GM12878 (cell line): ENCODE measurements around the gene CFAP52. TPM values are rescaled to one million over a fixed set of nuclear protein-coding genes. Genes with fewer than 3 reads are reported as not detected.

ENCODE experiments used
- ATAC-seq: fragments of 200-7000 bp; cut with Tn5 transposase; 3 replicates; pipeline ENCODE4 v1.9.1; 2020; ENCODE audit warnings: mild to moderate bottlenecking, moderate library complexity
- BruUV-seq: library from RNA; stranded (reverse); fragments of 400-500 nt; replicated peaks from 2 replicates; lab custom pipeline; 2021; lab: Mats Ljungman, UMichigan
- CTCF ChIA-PET: fragments of 300-600 bp; sonication (Branson Sonifier 250); formaldehyde crosslinking; extraction: SDS; loops from one replicate; lab custom pipeline; 2021; ENCODE audit warnings: inconsistent platforms; lab: Yijun Ruan, JAX
- POLR2A ChIA-PET: fragments of 350-600 bp; formaldehyde crosslinking; extraction: SDS; loops from one replicate; lab custom pipeline; 2021; ENCODE audit warnings: inconsistent platforms; lab: Charles Lee
- RAD21 ChIA-PET: fragments of 300-600 bp; sonication (Branson Sonifier 250); formaldehyde crosslinking; loops from one replicate; lab custom pipeline; 2023; ENCODE audit warnings: antibody characterized with exemption; ENCODE audit not compliant: unreplicated experiment; lab: Charles Lee
- SMC1A ChIA-PET: fragments of 300-600 bp; sonication (Branson Sonifier 250); formaldehyde crosslinking; loops from one replicate; lab custom pipeline; 2023; ENCODE audit not compliant: unreplicated experiment, uncharacterized antibody; lab: Charles Lee
- DNase-seq: peaks from one replicate; pipeline ENCODE4 v3.0.0-alpha.2; 2011; ENCODE audit warnings: low read depth, low spot score
- FAIRE-seq: peaks from 3 replicates; lab custom pipeline; 2011; peaks lifted over from hg19 to GRCh38; lab: Jason Lieb, UNC
- H2AFZ ChIP-seq: 2 replicates; pipeline ENCODE4 v1.6.0; 2011; ENCODE audit warnings: low read depth, low read length, control low read depth; ENCODE audit not compliant: control insufficient read depth
- H3K27ac ChIP-seq: 2 replicates; pipeline ENCODE4 v1.5.1; 2011; ENCODE audit warnings: control low read depth; ENCODE audit not compliant: control insufficient read depth, insufficient read depth
- H3K27me3 ChIP-seq, 2 experiments: replicated peaks in 1 of 2; 2 replicates each; pipeline versions ENCODE4 v1.6.0 to v1.6.1; 2011; ENCODE audit warnings: low read length in 1 of 2; ENCODE audit not compliant: control insufficient read depth in 2 of 2, insufficient read depth in 2 of 2
- H3K36me3 ChIP-seq, 2 experiments: 2 replicates each; pipeline ENCODE4 v1.5.1; 2011; ENCODE audit warnings: low read length in 1 of 2; ENCODE audit not compliant: control insufficient read depth in 2 of 2, insufficient read depth in 2 of 2
- H3K4me1 ChIP-seq: 2 replicates; pipeline ENCODE4 v1.6.1; 2011; ENCODE audit warnings: mild to moderate bottlenecking, low read length, moderate library complexity, mixed read lengths; ENCODE audit not compliant: control insufficient read depth, insufficient read depth
- H3K4me2 ChIP-seq: 2 replicates; pipeline ENCODE4 v1.6.0; 2011; ENCODE audit warnings: control low read depth; ENCODE audit not compliant: control insufficient read depth, insufficient read depth
- H3K4me3 ChIP-seq: fragments of 200-600 bp; sonication (generic); 2 replicates; pipeline ENCODE4 v1.5.1; 2016
- H3K79me2 ChIP-seq: 2 replicates; pipeline ENCODE4 v1.6.0; 2011; ENCODE audit warnings: low read length; ENCODE audit not compliant: control insufficient read depth, insufficient read depth
- H3K9ac ChIP-seq: 2 replicates; pipeline ENCODE4 v1.8.0; 2011; ENCODE audit warnings: low read length, control low read depth, mixed read lengths; ENCODE audit not compliant: control insufficient read depth, insufficient read depth
- H3K9me3 ChIP-seq: replicated peaks from 3 replicates; pipeline ENCODE4 v1.5.1; 2011; ENCODE audit warnings: mild to moderate bottlenecking, low read length; ENCODE audit not compliant: control insufficient read depth, insufficient read depth
- H4K20me1 ChIP-seq: 2 replicates; pipeline ENCODE4 v1.6.0; 2011; ENCODE audit not compliant: control insufficient read depth, insufficient read depth
- CTCF ChIP-seq, 3 experiments: IDR thresholded peaks in 2 of 3; conservative IDR thresholded peaks in 1 of 3; 2 replicates each; pipeline ENCODE4 v1.5.1; 2011; ENCODE audit warnings: low read depth in 3 of 3, low read length in 3 of 3, mild to moderate bottlenecking in 3 of 3, control low read depth in 2 of 3, moderate library complexity in 2 of 3, inconsistent platforms in 1 of 3, mixed read lengths in 1 of 3; ENCODE audit not compliant: control insufficient read depth in 2 of 3, insufficient read depth in 1 of 3; ENCODE audit errors: extremely low read depth in 1 of 3
- HDGF ChIP-seq: fragments of 450-650 bp; IDR thresholded peaks from 2 replicates; pipeline ENCODE4 v1.6.1; 2016; ENCODE audit warnings: antibody characterized with exemption
- STAT3 ChIP-seq: IDR thresholded peaks from 2 replicates; pipeline ENCODE4 v1.6.1; 2011; ENCODE audit warnings: low read depth, low read length, improper control_type of control experiment
- SUPT20H ChIP-seq: IDR thresholded peaks from 2 replicates; pipeline ENCODE4 v1.6.1; 2011; ENCODE audit warnings: low read depth, mild to moderate bottlenecking, low read length, moderate library complexity, borderline replicate concordance; ENCODE audit not compliant: control insufficient read depth
- ZBED1 ChIP-seq: IDR thresholded peaks from 2 replicates; pipeline ENCODE4 v1.6.1; 2016; ENCODE audit warnings: borderline replicate concordance
- ZZZ3 ChIP-seq: IDR thresholded peaks from 2 replicates; pipeline ENCODE4 v1.6.1; 2011; ENCODE audit warnings: low read depth; ENCODE audit not compliant: control insufficient read depth, insufficient read length
- WGBS: methylation state at CpG from one replicate; pipeline ENCODE4 v1.1.6; 2016; ENCODE audit warnings: low lambda C conversion rate; ENCODE audit not compliant: insufficient replicate concordance, insufficient coverage; ENCODE audit errors: missing lambda C conversion rate; 5-methylcytosine and 5-hydroxymethylcytosine counted together
- in situ Hi-C: fragments of 300-500 bp; cut with MboI; formaldehyde crosslinking; loops from 9 replicates; pipeline ENCODE4 v1.14.3; 2018; ENCODE audit warnings: mixed read lengths
- intact Hi-C: fragments of 100-400 bp; cut with micrococcal nuclease; formaldehyde crosslinking; loops from one replicate; pipeline ENCODE4 v1.14.2; 2022; ENCODE audit not compliant: unreplicated experiment
- polyA plus RNA-seq, 11 experiments: library from polyadenylated mRNA; depleted of rRNA in 4 of 11; unstranded in 6 of 11; stranded (reverse) in 5 of 11; fragments of >200 nt; fragmentation: Nextera tagmentation in 4 of 11; fragmentation: Illumina TruSeq in 1 of 11; extraction: Ambion mirVana in 4 of 11; extraction: Trizol in 1 of 11; gene quantifications; 1 replicate in 1 of 11; 2 replicates in 10 of 11; pipeline versions ENCODE4 v1.2.1 to v1.2.3, GENCODE V29; 2011 to 2016; ENCODE audit warnings: inconsistent platforms in 2 of 11, missing spikeins in 2 of 11, low read depth in 1 of 11
- total RNA-seq, 4 experiments: library from RNA; depleted of rRNA in 3 of 4; stranded (reverse); fragments of >200 nt in 3 of 4; fragmentation: Illumina TruSeq in 1 of 4; extraction: Trizol in 1 of 4; gene quantifications; 2 replicates each; pipeline versions ENCODE4 v1.2.1 to v1.2.3, GENCODE V29; 2013 to 2021
- TF ChIP-seq, protein P1 (sequence below): fragments of 450-650 bp; formaldehyde crosslinking; IDR thresholded peaks from 2 replicates; pipeline ENCODE4 v1.5.0; 2022; ENCODE audit warnings: mild to moderate bottlenecking, missing genetic modification characterization

The CFAP52 gene
- total and polyA plus RNA-seq, 10 of the 15 experiments (the other 5 are each of a cell fraction or from before 2014, with no cell fraction given), result 0.05 to 0.14 TPM; not detected in 8

DNA sequence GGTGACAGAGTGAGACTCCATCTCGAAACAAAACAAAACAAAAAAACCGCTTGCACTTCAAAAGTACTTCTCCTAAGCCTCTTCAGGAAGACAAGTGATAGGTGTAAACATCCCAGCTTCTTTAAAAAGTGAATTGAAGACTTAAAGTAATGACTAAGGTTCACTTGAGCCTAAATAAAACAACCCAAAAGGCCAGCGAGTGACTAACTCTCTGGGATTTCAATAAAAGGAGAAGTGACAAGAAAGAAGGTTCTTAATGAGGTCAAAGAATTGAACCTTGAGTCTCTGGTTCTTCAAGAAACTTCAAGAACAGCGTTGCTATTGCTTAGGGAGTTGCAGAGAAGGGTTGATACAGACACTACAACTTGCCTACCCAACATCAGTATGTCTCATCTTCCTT is 43.0 kb upstream of the CFAP52 start:
- H2AFZ ChIP-seq, result no peak overlapping the region
- intact Hi-C loops (no loop called here), in situ Hi-C loops (no loop called here)
- H3K4me3 ChIP-seq, result no peak overlapping the region
- TF ChIP-seq, protein P1, sequence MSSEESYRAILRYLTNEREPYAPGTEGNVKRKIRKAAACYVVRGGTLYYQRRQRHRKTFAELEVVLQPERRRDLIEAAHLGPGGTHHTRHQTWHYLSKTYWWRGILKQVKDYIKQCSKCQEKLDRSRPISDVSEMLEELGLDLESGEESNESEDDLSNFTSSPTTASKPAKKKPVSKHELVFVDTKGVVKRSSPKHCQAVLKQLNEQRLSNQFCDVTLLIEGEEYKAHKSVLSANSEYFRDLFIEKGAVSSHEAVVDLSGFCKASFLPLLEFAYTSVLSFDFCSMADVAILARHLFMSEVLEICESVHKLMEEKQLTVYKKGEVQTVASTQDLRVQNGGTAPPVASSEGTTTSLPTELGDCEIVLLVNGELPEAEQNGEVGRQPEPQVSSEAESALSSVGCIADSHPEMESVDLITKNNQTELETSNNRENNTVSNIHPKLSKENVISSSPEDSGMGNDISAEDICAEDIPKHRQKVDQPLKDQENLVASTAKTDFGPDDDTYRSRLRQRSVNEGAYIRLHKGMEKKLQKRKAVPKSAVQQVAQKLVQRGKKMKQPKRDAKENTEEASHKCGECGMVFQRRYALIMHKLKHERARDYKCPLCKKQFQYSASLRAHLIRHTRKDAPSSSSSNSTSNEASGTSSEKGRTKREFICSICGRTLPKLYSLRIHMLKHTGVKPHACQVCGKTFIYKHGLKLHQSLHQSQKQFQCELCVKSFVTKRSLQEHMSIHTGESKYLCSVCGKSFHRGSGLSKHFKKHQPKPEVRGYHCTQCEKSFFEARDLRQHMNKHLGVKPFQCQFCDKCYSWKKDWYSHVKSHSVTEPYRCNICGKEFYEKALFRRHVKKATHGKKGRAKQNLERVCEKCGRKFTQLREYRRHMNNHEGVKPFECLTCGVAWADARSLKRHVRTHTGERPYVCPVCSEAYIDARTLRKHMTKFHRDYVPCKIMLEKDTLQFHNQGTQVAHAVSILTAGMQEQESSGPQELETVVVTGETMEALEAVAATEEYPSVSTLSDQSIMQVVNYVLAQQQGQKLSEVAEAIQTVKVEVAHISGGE (CRISPR knock-in tag), result no peak
- TF ChIP-seq SUPT20H (no peak), ZBED1 (no peak), HDGF (no peak), STAT3 (no peak), CTCF (IDR thresholded peaks at IDR 0.05 in 2 of 3, conservative IDR thresholded peaks at IDR 0.05 in 1 of 3; ENCODE audit: control insufficient read depth in 2 of 3, extremely low read depth in 1 of 3, insufficient read depth in 1 of 3, low read depth in 3 of 3, low read length in 3 of 3) (no peak), ZZZ3 (no peak)
- no peak for DNase-seq
- no peak overlapping the region for H3K4me2 ChIP-seq
- SMC1A ChIA-PET, result no interaction called here
- no peaks in the 10 kb centered on the region for H3K9me3 ChIP-seq
- ATAC-seq, result no peak
- CTCF ChIA-PET, result interaction anchor here (0.7 to 1.5 kb wide), 3 partner anchors 10 to 132 kb away, joined by 3 to 9 read pairs (median 3); no protein-coding TSS in a partner anchor
- no peak overlapping the region for H3K27ac ChIP-seq
- no peaks in the 10 kb centered on the region for H3K36me3 ChIP-seq
- no peaks in the 10 kb centered on the region for H3K79me2 ChIP-seq
- no peak overlapping the region for H3K9ac ChIP-seq
- RAD21 ChIA-PET, result no interaction called here
- H4K20me1 ChIP-seq, result no peaks in the 10 kb centered on the region
- H3K4me1 ChIP-seq, result no peaks in the 10 kb centered on the region
- POLR2A ChIA-PET, result no interaction called here
- no TSS peak for BruUV-seq
- WGBS, result 73% methylated on average over 4 of the region's 4 CpGs
- H3K27me3 ChIP-seq, result no peaks in the 10 kb centered on the region
- FAIRE-seq, result no peak
